Measurements from ENCODE around the gene BICD1.
"Not testable (repeated sequence)": the region's sequence is repeated elsewhere in the genome, so short reads cannot be mapped to it uniquely, and the experiment has no call there.

BICD1 gene

DNA sequence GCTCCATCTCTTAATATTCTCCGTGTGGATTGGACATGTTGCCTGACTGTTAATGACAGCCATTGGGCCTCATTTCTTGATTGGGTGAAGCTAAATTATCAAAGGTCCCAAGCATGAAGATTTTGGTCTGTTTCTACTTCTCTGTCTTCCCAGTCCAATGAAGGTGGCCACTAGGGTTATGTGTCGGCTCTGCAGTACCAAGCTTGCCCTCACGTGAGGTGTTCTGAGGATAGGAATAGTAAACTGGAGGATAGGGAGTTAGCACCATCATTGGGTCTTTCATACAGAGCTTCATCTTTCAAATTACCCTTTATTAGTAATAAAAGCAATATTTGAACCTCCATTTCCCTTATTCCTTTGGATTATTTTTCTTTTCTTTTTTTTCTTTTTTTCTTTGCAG is 21.9 kb upstream of the BICD1 start:
- no peak for DNase-seq (ENCODE audit: low read depth)
- TF ChIP-seq, protein P1, sequence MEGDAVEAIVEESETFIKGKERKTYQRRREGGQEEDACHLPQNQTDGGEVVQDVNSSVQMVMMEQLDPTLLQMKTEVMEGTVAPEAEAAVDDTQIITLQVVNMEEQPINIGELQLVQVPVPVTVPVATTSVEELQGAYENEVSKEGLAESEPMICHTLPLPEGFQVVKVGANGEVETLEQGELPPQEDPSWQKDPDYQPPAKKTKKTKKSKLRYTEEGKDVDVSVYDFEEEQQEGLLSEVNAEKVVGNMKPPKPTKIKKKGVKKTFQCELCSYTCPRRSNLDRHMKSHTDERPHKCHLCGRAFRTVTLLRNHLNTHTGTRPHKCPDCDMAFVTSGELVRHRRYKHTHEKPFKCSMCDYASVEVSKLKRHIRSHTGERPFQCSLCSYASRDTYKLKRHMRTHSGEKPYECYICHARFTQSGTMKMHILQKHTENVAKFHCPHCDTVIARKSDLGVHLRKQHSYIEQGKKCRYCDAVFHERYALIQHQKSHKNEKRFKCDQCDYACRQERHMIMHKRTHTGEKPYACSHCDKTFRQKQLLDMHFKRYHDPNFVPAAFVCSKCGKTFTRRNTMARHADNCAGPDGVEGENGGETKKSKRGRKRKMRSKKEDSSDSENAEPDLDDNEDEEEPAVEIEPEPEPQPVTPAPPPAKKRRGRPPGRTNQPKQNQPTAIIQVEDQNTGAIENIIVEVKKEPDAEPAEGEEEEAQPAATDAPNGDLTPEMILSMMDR (conservative IDR thresholded peaks at IDR 0.05; ENCODE audit: low read depth, low read length): no peak
- H3K4me3 ChIP-seq (ENCODE audit: low read depth, low read length): no peak overlapping the region

DNA sequence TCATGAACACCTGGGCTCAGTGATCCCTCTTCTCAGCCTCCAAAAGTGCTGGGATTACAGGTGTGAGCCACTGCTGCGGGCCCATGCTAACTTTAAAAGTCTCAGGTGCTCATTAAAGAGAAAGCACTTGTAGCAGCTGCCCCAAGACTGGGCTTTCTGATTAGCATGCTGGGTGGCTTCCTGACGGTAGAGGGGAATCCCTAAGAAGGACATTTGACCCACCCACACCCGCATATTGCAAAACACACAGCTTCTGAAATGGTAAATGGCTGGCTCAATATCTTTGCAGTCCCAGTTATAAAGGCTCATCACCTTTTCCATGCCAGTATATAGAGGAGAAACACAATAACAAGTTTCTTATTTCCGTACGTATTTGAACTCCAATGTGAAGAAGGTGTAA is 19.3 kb upstream of the BICD1 start:
- TF ChIP-seq, protein P1 (conservative IDR thresholded peaks at IDR 0.05; ENCODE audit: low read depth, low read length): no peak
- H3K4me3 ChIP-seq (ENCODE audit: low read depth, low read length): no peak overlapping the region
- DNase-seq (ENCODE audit: low read depth): peak; percentile 10

DNA sequence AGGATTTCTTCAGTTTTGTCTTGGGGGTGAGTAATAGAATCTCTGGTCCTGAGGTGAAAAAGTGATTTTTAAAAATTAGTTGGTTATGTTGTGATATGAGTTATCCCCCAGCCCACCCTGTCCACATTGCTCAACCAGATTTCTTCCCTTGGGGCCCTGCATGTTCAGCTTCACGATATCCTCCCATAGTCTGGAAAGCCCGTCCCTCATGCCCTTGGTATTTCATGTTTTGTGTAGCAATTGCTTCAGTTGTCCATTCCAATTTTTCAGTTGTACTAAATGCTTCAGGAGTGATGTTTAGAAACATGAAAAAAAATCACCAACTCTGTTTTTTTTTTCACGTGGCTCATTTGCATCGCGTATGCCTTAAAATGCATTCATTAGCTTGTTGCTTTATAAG is 17.5 kb upstream of the BICD1 start:
- TF ChIP-seq, protein P1 (conservative IDR thresholded peaks at IDR 0.05; ENCODE audit: low read depth, low read length): no peak
- no peak for DNase-seq (ENCODE audit: low read depth)

DNA sequence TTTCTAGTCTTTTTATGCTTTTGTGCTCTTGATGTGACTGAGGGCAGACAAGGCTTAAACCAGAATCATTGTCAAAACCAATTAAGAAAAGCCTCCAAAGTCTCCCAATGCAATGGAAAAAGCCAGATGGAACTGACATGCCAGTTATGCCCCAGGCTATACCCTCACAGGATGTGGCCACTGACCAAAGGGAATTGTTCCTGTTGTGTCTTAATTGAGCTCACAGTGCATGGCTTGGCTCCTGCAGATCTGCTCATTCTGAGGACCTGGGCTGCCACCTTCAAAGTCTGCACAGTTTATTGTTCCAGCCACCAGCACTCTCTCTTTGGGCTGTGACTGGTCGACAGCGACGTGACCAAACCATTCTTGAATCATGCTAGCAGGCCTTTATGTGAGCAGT is 17.1 kb upstream of the BICD1 start:
- no peak for DNase-seq (ENCODE audit: low read depth)
- H3K4me3 ChIP-seq (ENCODE audit: low read depth, low read length): no peak overlapping the region
- TF ChIP-seq, protein P1 (conservative IDR thresholded peaks at IDR 0.05; ENCODE audit: low read depth, low read length): no peak

More for the DNA sequence above, 17.5 kb upstream of the BICD1 start:
- H3K4me3 ChIP-seq (ENCODE audit: low read depth, low read length): no peak overlapping the region

DNA sequence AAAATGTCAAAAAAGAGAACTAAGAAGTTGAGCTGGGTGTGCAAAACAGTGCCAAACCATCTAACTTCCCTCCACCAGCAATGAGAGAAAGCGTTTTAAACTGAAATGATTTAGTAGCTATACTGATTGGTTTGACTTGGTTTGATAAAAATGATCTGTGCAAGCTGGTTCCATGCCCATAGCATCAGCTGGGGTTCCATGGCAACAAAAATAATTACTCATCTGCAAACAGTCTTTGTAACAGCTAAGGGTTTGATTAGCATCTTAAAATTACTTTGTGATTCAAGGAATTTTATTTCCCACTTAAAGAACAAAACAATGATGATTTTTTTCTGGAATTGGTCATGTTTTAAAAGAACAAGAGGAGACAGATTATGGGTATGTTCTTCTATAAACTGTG is 15.0 kb upstream of the BICD1 start:
- TF ChIP-seq, protein P1 (conservative IDR thresholded peaks at IDR 0.05; ENCODE audit: low read depth, low read length): no peak
- DNase-seq (ENCODE audit: low read depth): no peak
- no peak overlapping the region for H3K4me3 ChIP-seq (ENCODE audit: low read depth, low read length)

DNA sequence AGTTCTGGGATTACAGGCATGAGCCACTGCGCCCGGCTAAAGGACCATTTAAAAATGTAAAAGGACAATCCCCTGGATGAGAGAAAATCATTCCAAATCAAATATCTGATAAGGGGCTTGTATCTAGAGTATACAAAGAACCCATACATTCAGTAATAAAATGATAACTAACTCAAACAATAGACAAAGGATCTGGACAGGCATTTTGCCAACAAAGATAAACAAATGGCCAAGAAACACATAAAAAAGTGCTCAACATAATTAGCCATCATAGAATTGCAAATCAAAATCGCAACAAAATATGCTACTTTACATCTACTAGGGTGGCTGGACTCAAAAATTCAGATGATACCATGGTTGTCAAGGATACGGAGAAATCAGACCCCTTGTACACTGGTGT is 8.5 kb upstream of the BICD1 start:
- TF ChIP-seq, protein P1 (conservative IDR thresholded peaks at IDR 0.05; ENCODE audit: low read depth, low read length): no peak
- DNase-seq (ENCODE audit: low read depth): no peak
- H3K4me3 ChIP-seq (ENCODE audit: low read depth, low read length): no peak overlapping the region

DNA sequence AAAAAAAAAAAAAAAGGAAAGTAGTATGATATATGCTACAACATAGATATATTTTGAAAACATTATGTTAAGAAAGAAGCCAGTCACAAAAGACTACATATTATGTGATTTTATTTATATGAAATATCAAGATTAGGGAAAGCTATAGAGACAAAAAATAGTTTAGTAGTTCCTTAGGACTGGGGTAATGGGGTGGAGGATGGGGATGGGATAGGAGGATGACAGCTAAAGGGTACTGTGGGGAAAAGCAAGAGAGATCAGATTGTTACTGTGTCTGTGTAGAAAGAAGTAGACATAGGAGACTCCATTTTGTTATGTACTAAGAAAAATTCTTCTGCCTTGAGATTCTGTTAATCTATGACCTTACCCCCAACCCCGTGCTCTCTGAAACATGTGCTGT is 7.4 kb upstream of the BICD1 start:
- H3K4me3 ChIP-seq (ENCODE audit: low read depth, low read length); DNase-seq (ENCODE audit: low read depth): not testable (repeated sequence)

DNA sequence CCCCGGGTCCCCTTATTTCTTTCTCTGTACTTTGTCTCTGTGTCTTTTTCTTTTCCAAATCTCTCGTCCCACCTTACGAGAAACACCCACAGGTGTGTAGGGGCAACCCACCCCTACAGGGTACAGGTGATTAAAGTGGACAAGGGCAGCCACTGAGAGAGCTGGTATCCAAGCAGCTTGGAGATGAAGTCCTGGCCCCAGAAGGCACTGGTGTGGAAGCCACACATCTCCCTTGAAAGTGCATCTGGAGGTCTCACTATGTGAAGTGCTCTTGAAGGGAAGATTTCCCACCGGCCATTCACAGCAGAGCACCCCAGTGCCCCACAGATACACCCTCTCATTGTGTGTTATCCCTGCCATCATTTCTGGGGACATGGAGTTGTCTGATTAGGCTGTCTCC is 6.3 kb upstream of the BICD1 start:
- TF ChIP-seq, protein P1 (conservative IDR thresholded peaks at IDR 0.05; ENCODE audit: low read depth, low read length): no peak
- no peak overlapping the region for H3K4me3 ChIP-seq (ENCODE audit: low read depth, low read length)

More for the DNA sequence above, 6.3 kb upstream of the BICD1 start:
- no peak for DNase-seq (ENCODE audit: low read depth)

All from choroid plexus epithelial cell (primary cell).